Measurements from ENCODE around the gene RPS6KA2. TPM values are rescaled to one million over a fixed set of nuclear protein-coding genes. Genes with fewer than 3 reads are reported as not detected.
"Not testable (repeated sequence)": the region's sequence is repeated elsewhere in the genome, so short reads cannot be mapped to it uniquely, and the experiment has no call there.

The RPS6KA2 gene
- total RNA-seq, 1 donor from 2014 or later, result 12.3 TPM

GRCh38 chr6:166637812-166638572 is 10.9 kb upstream of the RPS6KA2 start:
- Mint-ChIP-seq H3K4me1 (peaks cover 6% of the 10 kb centered on the region), H3K4me3 (no peak overlapping the region), H3K27ac (no peak overlapping the region), H3K27me3 (ENCODE audit: low read depth) (peaks cover 20% of the 10 kb centered on the region), H3K9me3 (no peaks in the 10 kb centered on the region), H3K36me3 (no peaks in the 10 kb centered on the region)
- no peak for TF ChIP-seq CTCF (IDR thresholded peaks at IDR 0.05; ENCODE audit: unreplicated experiment)
- no peak for DNase-seq (ENCODE audit: low spot score in 2 of 2, unreplicated experiment in 2 of 2)

- H3K27ac Mint-ChIP-seq, result no peak overlapping the region
- no peaks in the 10 kb centered on the region for H3K9me3 Mint-ChIP-seq
- no peaks in the 10 kb centered on the region for H3K36me3 Mint-ChIP-seq
- no peak for TF ChIP-seq CTCF (IDR thresholded peaks at IDR 0.05; ENCODE audit: unreplicated experiment)
- H3K4me3 Mint-ChIP-seq, result no peak overlapping the region
- DNase-seq (ENCODE audit: low spot score in 2 of 2, unreplicated experiment in 2 of 2), result no peak
- H3K4me1 Mint-ChIP-seq, result peaks cover 6% of the 10 kb centered on the region
- peaks cover 22% of the 10 kb centered on the region for H3K27me3 Mint-ChIP-seq (ENCODE audit: low read depth)
These were observed 9.9 kb upstream of the RPS6KA2 start for GRCh38 chr6:166636934-166637333.

- no peak for DNase-seq (ENCODE audit: low spot score in 2 of 2, unreplicated experiment in 2 of 2)
These were observed 9.3 kb upstream of the RPS6KA2 start for GRCh38 chr6:166636191-166636933.

GRCh38 chr6:166635013-166635970 is 8.2 kb upstream of the RPS6KA2 start:
- no peak for TF ChIP-seq CTCF (IDR thresholded peaks at IDR 0.05; ENCODE audit: unreplicated experiment)
- Mint-ChIP-seq H3K4me3 (no peak overlapping the region), H3K27ac (no peak overlapping the region), H3K9me3 (no peaks in the 10 kb centered on the region), H3K27me3 (ENCODE audit: low read depth) (peaks cover 34% of the 10 kb centered on the region), H3K4me1 (peaks cover 3% of the 10 kb centered on the region), H3K36me3 (no peaks in the 10 kb centered on the region)
- no peak for DNase-seq (ENCODE audit: low spot score in 2 of 2, unreplicated experiment in 2 of 2)

More at GRCh38 chr6:166636191-166636933, 9.3 kb upstream of the RPS6KA2 start:
- Mint-ChIP-seq H3K4me1 (peaks cover 6% of the 10 kb centered on the region), H3K4me3 (no peak overlapping the region), H3K27me3 (ENCODE audit: low read depth) (peaks cover 26% of the 10 kb centered on the region), H3K9me3 (no peaks in the 10 kb centered on the region), H3K27ac (no peak overlapping the region), H3K36me3 (no peaks in the 10 kb centered on the region)
- TF ChIP-seq CTCF (IDR thresholded peaks at IDR 0.05; ENCODE audit: unreplicated experiment), result no peak

- H3K27ac Mint-ChIP-seq; H3K36me3 Mint-ChIP-seq; H3K9me3 Mint-ChIP-seq; DNase-seq (ENCODE audit: low spot score in 2 of 2, unreplicated experiment in 2 of 2); H3K4me1 Mint-ChIP-seq; H3K4me3 Mint-ChIP-seq: not testable (repeated sequence)
- H3K27me3 Mint-ChIP-seq (ENCODE audit: low read depth), result peaks cover 37% of the 10 kb centered on the region
These were observed 7.5 kb upstream of the RPS6KA2 start for GRCh38 chr6:166634581-166634980.

Measured in mesothelial cell of epicardium (in vitro differentiated cells).